Smooth muscle cell (in vitro differentiated cells): ENCODE measurements around the gene PIEZO2. TPM values are rescaled to one million over a fixed set of nuclear protein-coding genes. Genes with fewer than 3 reads are reported as not detected.

Experiments
- DNase-seq: peaks from one replicate; lab custom pipeline; 2025; ENCODE audit not compliant: unreplicated experiment; lab: John Stamatoyannopoulos, UW
- H2AFZ ChIP-seq: fragments of 200-600 bp; sonication (generic); 2 replicates; pipeline ENCODE4 v1.6.0; 2016; ENCODE audit warnings: antibody characterized with exemption, low read depth, mild to moderate bottlenecking
- H3F3A ChIP-seq: fragments of 200-600 bp; sonication (generic); 2 replicates; pipeline ENCODE4 v1.6.0; 2017; ENCODE audit warnings: antibody characterized with exemption, low read depth
- H3K27ac ChIP-seq: fragments of 200-600 bp; sonication (generic); 2 replicates; pipeline ENCODE4 v1.5.1; 2016; ENCODE audit warnings: low read depth, mild to moderate bottlenecking
- H3K27me3 ChIP-seq: fragments of 200-600 bp; sonication (generic); 2 replicates; pipeline ENCODE4 v1.6.1; 2016; ENCODE audit warnings: low read depth, mild to moderate bottlenecking
- H3K36me3 ChIP-seq: fragments of 200-600 bp; sonication (generic); 2 replicates; pipeline ENCODE4 v1.5.1; 2016; ENCODE audit warnings: low read depth
- H3K4me1 ChIP-seq: fragments of 200-600 bp; sonication (generic); 2 replicates; pipeline ENCODE4 v1.5.1; 2016; ENCODE audit warnings: low read depth
- H3K4me2 ChIP-seq: fragments of 200-600 bp; sonication (generic); 2 replicates; pipeline ENCODE4 v1.6.0; 2016; ENCODE audit warnings: mild to moderate bottlenecking
- H3K4me3 ChIP-seq: fragments of 200-600 bp; sonication (generic); 2 replicates; pipeline ENCODE4 v1.5.1; 2016; ENCODE audit warnings: mild to moderate bottlenecking
- H3K79me2 ChIP-seq: fragments of 200-600 bp; sonication (generic); 2 replicates; pipeline ENCODE4 v1.6.0; 2016; ENCODE audit warnings: low read depth, mild to moderate bottlenecking
- H3K9ac ChIP-seq: fragments of 200-600 bp; sonication (generic); 2 replicates; pipeline ENCODE4 v1.6.0; 2016; ENCODE audit warnings: low read depth
- H3K9me3 ChIP-seq: fragments of 200-600 bp; sonication (generic); replicated peaks from 2 replicates; pipeline ENCODE4 v1.5.1; 2016; ENCODE audit warnings: low read depth
- H4K20me1 ChIP-seq: fragments of 200-600 bp; sonication (generic); 2 replicates; pipeline ENCODE4 v1.6.0; 2016; ENCODE audit warnings: low read depth
- CTCF ChIP-seq: fragments of 200-600 bp; sonication (generic); IDR thresholded peaks from 2 replicates; pipeline ENCODE4 v1.5.1; 2017; ENCODE audit warnings: borderline replicate concordance, mild to moderate bottlenecking, antibody characterized with exemption; ENCODE audit not compliant: insufficient read depth, poor library complexity, severe bottlenecking
- WGBS: methylation state at CpG from one replicate; pipeline ENCODE4 v1.1.7; 2016; ENCODE audit warnings: low lambda C conversion rate; 5-methylcytosine and 5-hydroxymethylcytosine counted together
- polyA plus RNA-seq: library from polyadenylated mRNA; unstranded; fragments of >200 nt; fragmentation: Nextera tagmentation; extraction: Ambion mirVana; gene quantifications from 2 replicates; pipeline ENCODE4 v1.2.1, GENCODE V29; 2016
- total RNA-seq: library from RNA; depleted of rRNA; stranded (reverse); fragments of >200 nt; gene quantifications from 2 replicates; pipeline ENCODE4 v1.2.3, GENCODE V29; 2014

The PIEZO2 gene
- total and polyA plus RNA-seq, 2 experiments from 2014 or later, result 1.3 to 4.7 TPM

GRCh38 chr18:10768221-10768620 is 381.1 kb downstream of the PIEZO2 start:
- TF ChIP-seq CTCF, result no peak
- H3K9me3 ChIP-seq, result no peaks in the 10 kb centered on the region
- H3K27ac ChIP-seq, result no peak overlapping the region
- DNase-seq, result no peak
- no peak overlapping the region for H3K4me2 ChIP-seq
- H2AFZ ChIP-seq, result no peak overlapping the region
- H4K20me1 ChIP-seq, result no peaks in the 10 kb centered on the region
- H3K4me1 ChIP-seq, result no peaks in the 10 kb centered on the region
- H3K4me3 ChIP-seq, result no peak overlapping the region
- no peaks in the 10 kb centered on the region for H3K79me2 ChIP-seq
- H3F3A ChIP-seq, result no peaks in the 10 kb centered on the region
- H3K36me3 ChIP-seq, result no peaks in the 10 kb centered on the region
- no peak overlapping the region for H3K9ac ChIP-seq
- H3K27me3 ChIP-seq, result no peaks in the 10 kb centered on the region
- WGBS, result 94% methylated on average over 5 of the region's 5 CpGs

GRCh38 chr18:10767658-10768057 is 381.7 kb downstream of the PIEZO2 start:
- no peaks in the 10 kb centered on the region for H3K9me3 ChIP-seq
- no peaks in the 10 kb centered on the region for H3K36me3 ChIP-seq
- H3K9ac ChIP-seq, result no peak overlapping the region
- DNase-seq, result no peak
- H3K4me2 ChIP-seq, result no peak overlapping the region
- no peak for TF ChIP-seq CTCF
- no peaks in the 10 kb centered on the region for H3K27me3 ChIP-seq
- H3F3A ChIP-seq, result no peaks in the 10 kb centered on the region
- H4K20me1 ChIP-seq, result no peaks in the 10 kb centered on the region
- H2AFZ ChIP-seq, result no peak overlapping the region
- no peak overlapping the region for H3K4me3 ChIP-seq
- no peaks in the 10 kb centered on the region for H3K79me2 ChIP-seq
- no peak overlapping the region for H3K27ac ChIP-seq
- WGBS, result 96% methylated on average over 5 of the region's 5 CpGs
- H3K4me1 ChIP-seq, result no peaks in the 10 kb centered on the region

GRCh38 chr18:10760986-10761385 is 388.4 kb downstream of the PIEZO2 start:
- Histone ChIP-seq H3K4me3 (no peak overlapping the region), H3K4me2 (no peak overlapping the region), H3F3A (no peaks in the 10 kb centered on the region), H4K20me1 (no peaks in the 10 kb centered on the region), H3K79me2 (no peaks in the 10 kb centered on the region), H2AFZ (no peak overlapping the region), H3K27ac (no peak overlapping the region), H3K27me3 (no peaks in the 10 kb centered on the region), H3K9ac (no peak overlapping the region), H3K36me3 (no peaks in the 10 kb centered on the region), H3K4me1 (no peaks in the 10 kb centered on the region), H3K9me3 (no peaks in the 10 kb centered on the region)
- 93% methylated on average over 5 of the region's 5 CpGs for WGBS
- no peak for DNase-seq
- no peak for TF ChIP-seq CTCF

- no peak for DNase-seq
- Histone ChIP-seq H3F3A (no peaks in the 10 kb centered on the region), H3K79me2 (no peaks in the 10 kb centered on the region), H2AFZ (no peak overlapping the region), H3K36me3 (no peaks in the 10 kb centered on the region), H3K4me3 (no peak overlapping the region), H3K27ac (no peak overlapping the region), H4K20me1 (no peaks in the 10 kb centered on the region), H3K4me1 (no peaks in the 10 kb centered on the region), H3K4me2 (no peak overlapping the region), H3K27me3 (no peaks in the 10 kb centered on the region), H3K9me3 (no peaks in the 10 kb centered on the region), H3K9ac (no peak overlapping the region)
- 92% methylated on average over 7 of the region's 7 CpGs for WGBS
- TF ChIP-seq CTCF, result no peak
These were observed 390.1 kb downstream of the PIEZO2 start for GRCh38 chr18:10759241-10759640.
